ENCODE data around the gene PWP1.

Gene PWP1

DNA sequence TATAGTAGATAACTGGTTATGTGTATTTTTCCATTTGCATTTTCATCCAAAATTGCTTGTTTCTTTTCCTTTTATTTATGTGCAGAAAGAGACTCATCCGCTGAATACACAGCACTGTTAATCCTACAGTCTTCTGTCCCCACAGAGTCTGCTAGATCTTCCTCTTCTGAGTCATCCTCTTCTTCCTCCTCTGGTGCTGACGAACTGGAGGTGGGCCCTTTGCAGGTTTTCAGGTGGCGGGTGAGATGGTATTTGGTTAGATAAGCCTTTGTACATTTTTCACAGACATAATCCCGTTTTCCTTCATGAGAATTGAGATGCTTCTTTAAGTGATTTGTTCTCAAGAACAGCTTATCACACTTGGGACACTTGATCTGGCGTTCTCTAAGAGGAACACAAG lies 48.5 kb downstream of the PWP1 start:
- H3K4me3 ChIP-seq (ENCODE audit: low read depth, low read length) = no peak overlapping the region

DNA sequence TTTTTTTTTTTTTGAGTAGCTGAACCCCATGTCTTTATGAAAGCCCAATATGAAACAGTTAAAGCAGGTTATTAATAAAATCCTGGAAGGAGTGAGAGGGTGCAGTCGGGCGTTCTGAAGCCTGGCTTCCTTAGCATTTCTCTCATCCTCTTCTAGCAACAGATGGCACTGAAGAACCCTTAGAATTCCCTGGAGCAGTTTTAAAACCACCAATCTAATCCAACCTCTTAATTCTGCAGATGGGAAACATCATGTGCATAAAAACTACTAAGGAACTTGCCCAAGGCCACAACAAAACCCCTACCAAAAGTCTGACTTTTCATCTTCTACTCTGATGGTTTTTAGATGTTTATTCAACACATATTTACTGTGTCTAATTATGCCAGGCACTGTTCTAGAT lies 50.2 kb downstream of the PWP1 start:
- TF ChIP-seq, protein P1, sequence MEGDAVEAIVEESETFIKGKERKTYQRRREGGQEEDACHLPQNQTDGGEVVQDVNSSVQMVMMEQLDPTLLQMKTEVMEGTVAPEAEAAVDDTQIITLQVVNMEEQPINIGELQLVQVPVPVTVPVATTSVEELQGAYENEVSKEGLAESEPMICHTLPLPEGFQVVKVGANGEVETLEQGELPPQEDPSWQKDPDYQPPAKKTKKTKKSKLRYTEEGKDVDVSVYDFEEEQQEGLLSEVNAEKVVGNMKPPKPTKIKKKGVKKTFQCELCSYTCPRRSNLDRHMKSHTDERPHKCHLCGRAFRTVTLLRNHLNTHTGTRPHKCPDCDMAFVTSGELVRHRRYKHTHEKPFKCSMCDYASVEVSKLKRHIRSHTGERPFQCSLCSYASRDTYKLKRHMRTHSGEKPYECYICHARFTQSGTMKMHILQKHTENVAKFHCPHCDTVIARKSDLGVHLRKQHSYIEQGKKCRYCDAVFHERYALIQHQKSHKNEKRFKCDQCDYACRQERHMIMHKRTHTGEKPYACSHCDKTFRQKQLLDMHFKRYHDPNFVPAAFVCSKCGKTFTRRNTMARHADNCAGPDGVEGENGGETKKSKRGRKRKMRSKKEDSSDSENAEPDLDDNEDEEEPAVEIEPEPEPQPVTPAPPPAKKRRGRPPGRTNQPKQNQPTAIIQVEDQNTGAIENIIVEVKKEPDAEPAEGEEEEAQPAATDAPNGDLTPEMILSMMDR (IDR thresholded peaks at IDR 0.05; ENCODE audit: borderline replicate concordance, insufficient read depth, low read depth, low read length) = no peak
- H3K4me3 ChIP-seq (ENCODE audit: low read depth, low read length) = no peak overlapping the region

More for the DNA sequence above, 48.5 kb downstream of the PWP1 start:
- TF ChIP-seq, protein P1 (IDR thresholded peaks at IDR 0.05; ENCODE audit: borderline replicate concordance, insufficient read depth, low read depth, low read length) = no peak

DNA sequence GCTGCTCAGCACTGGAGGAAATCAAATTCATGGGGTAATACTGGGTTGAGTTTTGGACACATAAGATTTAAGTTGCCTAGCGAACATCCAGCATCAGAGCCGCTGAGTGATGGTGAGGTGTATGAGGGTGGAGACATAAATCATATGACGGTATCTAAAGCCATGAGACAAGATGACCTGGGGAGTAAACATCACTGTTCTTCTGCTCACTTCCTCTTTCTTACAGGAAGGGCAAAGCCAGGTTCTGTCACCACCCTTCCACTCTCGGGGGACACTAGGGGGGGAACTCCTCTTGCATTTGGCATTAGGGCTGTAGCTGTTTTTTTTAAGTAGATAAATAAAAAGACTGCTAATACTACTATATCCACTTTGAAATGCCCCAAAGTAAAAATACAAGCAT lies 51.3 kb downstream of the PWP1 start:
- TF ChIP-seq, protein P1 (IDR thresholded peaks at IDR 0.05; ENCODE audit: borderline replicate concordance, insufficient read depth, low read depth, low read length) = 0 out of 2 replicates have a peak, but pooled peaks have one; percentile 22
- no peak overlapping the region for H3K4me3 ChIP-seq (ENCODE audit: low read depth, low read length)

DNA sequence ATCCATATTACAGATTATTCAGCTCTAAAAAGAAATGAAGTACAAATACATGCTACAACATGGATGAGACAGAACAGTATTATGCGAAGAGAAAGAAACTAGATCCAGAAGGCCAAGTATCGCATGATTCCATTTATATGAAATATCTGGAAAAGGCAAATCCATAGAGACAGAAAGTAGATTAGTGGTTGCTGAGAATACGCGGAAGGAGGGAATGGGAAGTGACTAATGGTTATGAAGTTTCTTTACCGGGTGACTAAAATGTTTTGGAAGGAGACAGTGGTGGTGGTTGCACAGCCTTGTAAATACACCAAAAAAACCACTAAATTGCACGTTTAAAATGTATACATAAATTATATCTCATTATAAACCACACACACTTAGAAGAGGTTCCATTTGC lies 62.9 kb downstream of the PWP1 start:
- no peak overlapping the region for H3K4me3 ChIP-seq (ENCODE audit: low read depth, low read length)
- TF ChIP-seq, protein P1 (IDR thresholded peaks at IDR 0.05; ENCODE audit: borderline replicate concordance, insufficient read depth, low read depth, low read length) = no peak

DNA sequence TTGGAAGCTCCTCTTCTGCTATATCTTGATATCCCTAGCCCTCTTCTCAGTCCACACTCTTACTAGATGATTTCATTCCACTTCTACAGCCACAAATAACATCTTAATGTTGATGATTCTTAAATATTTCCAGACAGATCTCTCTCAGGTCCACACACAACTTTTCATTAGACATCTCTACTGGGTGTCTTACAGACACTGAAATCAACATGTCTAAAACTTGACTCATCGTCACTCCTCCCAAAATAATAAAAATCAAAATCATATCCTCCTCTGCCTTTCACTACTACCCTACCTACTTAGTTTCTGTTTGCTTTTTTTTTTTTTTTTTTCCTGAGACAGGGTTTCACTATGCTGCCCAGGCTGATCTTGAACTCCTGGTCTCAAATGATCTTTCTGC lies 63.5 kb downstream of the PWP1 start:
- TF ChIP-seq, protein P1 (IDR thresholded peaks at IDR 0.05; ENCODE audit: borderline replicate concordance, insufficient read depth, low read depth, low read length) = no peak
- no peak overlapping the region for H3K4me3 ChIP-seq (ENCODE audit: low read depth, low read length)

DNA sequence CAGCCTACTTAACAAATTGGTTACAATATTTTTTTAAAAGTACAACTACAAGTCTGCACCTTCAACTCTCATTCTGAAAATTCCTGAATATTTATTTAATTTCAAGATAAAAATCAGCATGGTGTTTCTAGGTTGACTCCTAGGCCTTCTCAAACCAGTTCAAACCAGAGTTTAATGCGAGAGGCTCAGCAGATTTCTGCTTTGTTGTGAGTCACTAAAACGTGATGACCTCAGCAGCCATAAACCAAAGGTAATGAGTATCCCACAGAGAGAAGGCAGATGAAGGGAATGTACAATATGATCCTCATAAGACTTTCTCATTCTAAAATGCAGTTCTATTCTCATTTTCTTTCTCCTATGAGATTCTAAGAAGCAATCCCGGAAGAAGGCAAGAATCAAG lies 73.8 kb downstream of the PWP1 start:
- no peak overlapping the region for H3K4me3 ChIP-seq (ENCODE audit: low read depth, low read length)
- TF ChIP-seq, protein P1 (IDR thresholded peaks at IDR 0.05; ENCODE audit: borderline replicate concordance, insufficient read depth, low read depth, low read length) = no peak

DNA sequence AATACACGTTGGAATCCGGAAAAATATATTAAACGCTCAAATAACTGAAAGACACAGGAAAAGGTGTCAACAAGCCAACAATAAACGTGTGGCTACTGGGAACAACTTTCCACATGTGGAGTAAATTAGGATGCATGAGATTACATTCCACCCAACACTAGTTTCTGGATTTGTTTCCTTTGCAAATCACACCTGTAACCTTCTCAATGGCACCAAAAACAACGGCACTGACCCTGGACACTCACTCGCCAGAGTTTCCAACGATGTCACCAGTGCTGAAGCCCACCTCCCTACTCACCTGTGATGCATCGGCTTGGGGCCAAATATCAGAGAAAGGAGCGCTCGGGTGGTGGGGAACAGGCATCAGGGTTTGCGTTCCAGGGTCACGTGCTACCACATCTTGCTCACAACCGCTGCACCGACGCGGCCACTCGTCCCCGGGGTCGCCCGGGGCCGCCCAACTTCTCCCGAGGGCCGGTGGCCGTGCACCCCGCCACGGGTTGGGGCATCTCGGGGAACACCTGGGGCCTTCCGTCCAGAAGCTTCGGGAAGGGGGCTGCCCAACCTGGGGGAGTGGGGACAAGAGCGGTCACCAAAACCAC lies 74.7 kb downstream of the PWP1 start:
- TF ChIP-seq, protein P1 (IDR thresholded peaks at IDR 0.05; ENCODE audit: borderline replicate concordance, insufficient read depth, low read depth, low read length) = no peak
- H3K4me3 ChIP-seq (ENCODE audit: low read depth, low read length) = peak overlapping the region; percentile 78

Measured in GM12875 (cell line).